ENCODE results near the gene ERAP2.

ERAP2 gene

GRCh38 chr5:96942911-96943310, 66.6 kb downstream of the ERAP2 start:
- H3K4me3 ChIP-seq (replicated peaks; ENCODE audit: low read depth, low read length) = no peak overlapping the region
- no peak for TF ChIP-seq CTCF (IDR thresholded peaks at IDR 0.05; ENCODE audit: low read depth, low read length, missing control alignments)
- DNase-seq (ENCODE audit: extremely low read depth, low read depth) = peak; percentile 52

GRCh38 chr5:96943799-96944198, 67.5 kb downstream of the ERAP2 start:
- DNase-seq (ENCODE audit: extremely low read depth, low read depth) = no peak

GRCh38 chr5:96945144-96945897, 69.0 kb downstream of the ERAP2 start:
- no peak for TF ChIP-seq CTCF (IDR thresholded peaks at IDR 0.05; ENCODE audit: low read depth, low read length, missing control alignments)
- DNase-seq (ENCODE audit: extremely low read depth, low read depth) = no peak
- H3K4me3 ChIP-seq (replicated peaks; ENCODE audit: low read depth, low read length) = no peak overlapping the region

More at GRCh38 chr5:96943799-96944198, 67.5 kb downstream of the ERAP2 start:
- no peak overlapping the region for H3K4me3 ChIP-seq (replicated peaks; ENCODE audit: low read depth, low read length)
- TF ChIP-seq CTCF (IDR thresholded peaks at IDR 0.05; ENCODE audit: low read depth, low read length, missing control alignments) = no peak

GRCh38 chr5:96946381-96946780, 70.1 kb downstream of the ERAP2 start:
- TF ChIP-seq CTCF (IDR thresholded peaks at IDR 0.05; ENCODE audit: low read depth, low read length, missing control alignments) = no peak
- H3K4me3 ChIP-seq (replicated peaks; ENCODE audit: low read depth, low read length) = no peak overlapping the region
- DNase-seq (ENCODE audit: extremely low read depth, low read depth) = no peak

- H3K4me3 ChIP-seq (replicated peaks; ENCODE audit: low read depth, low read length) = no peak overlapping the region
- DNase-seq (ENCODE audit: extremely low read depth, low read depth) = no peak
- TF ChIP-seq CTCF (IDR thresholded peaks at IDR 0.05; ENCODE audit: low read depth, low read length, missing control alignments) = no peak
Observed at GRCh38 chr5:96952118-96952750, 75.9 kb downstream of the ERAP2 start.

- H3K4me3 ChIP-seq (replicated peaks; ENCODE audit: low read depth, low read length) = no peak overlapping the region
- no peak for TF ChIP-seq CTCF (IDR thresholded peaks at IDR 0.05; ENCODE audit: low read depth, low read length, missing control alignments)
- no peak for DNase-seq (ENCODE audit: extremely low read depth, low read depth)
Observed at GRCh38 chr5:96952974-96953730, 76.9 kb downstream of the ERAP2 start.

All from HFF-Myc (cell line).